OCI-LY3 (cell line): ENCODE results near the gene ABCB4.

Experiments used
- H2AFZ ChIP-seq: fragments of 200-600, 300-600 bp; shearing (Covaris generic); 2 replicates; pipeline ENCODE4 v1.6.0; 2014; ENCODE audit warnings: antibody characterized with exemption, low read depth, low read length
- H3K27ac ChIP-seq: fragments of 200-600, 300-600 bp; sonication (generic); 2 replicates; pipeline ENCODE4 v1.5.1; 2014; ENCODE audit warnings: mild to moderate bottlenecking, low read length, moderate library complexity, mixed read lengths
- H3K27me3 ChIP-seq: fragments of 200-600, 300-600 bp; sonication (generic); 2 replicates; pipeline ENCODE4 v1.6.1; 2014; ENCODE audit warnings: low read depth, low read length, mixed read lengths
- H3K36me3 ChIP-seq: fragments of 200-600, 300-600 bp; sonication (generic); replicated peaks from 2 replicates; pipeline ENCODE3; 2014; ENCODE audit warnings: low read depth, low read length, mixed read lengths
- H3K4me1 ChIP-seq: fragments of 300-600, 200-600 bp; sonication (generic); 2 replicates; pipeline ENCODE4 v1.6.1; 2014; ENCODE audit warnings: low read length, mixed read lengths
- H3K4me2 ChIP-seq: fragments of 200-600, 300-600 bp; sonication (generic); 2 replicates; pipeline ENCODE4 v1.6.1; 2014; ENCODE audit warnings: low read length, mixed read lengths
- H3K4me3 ChIP-seq: fragments of 300-600, 200-600 bp; sonication (generic); 2 replicates; pipeline ENCODE4 v1.5.1; 2014; ENCODE audit warnings: antibody characterized with exemption, mild to moderate bottlenecking, low read length, moderate library complexity
- H3K79me2 ChIP-seq: fragments of 300-600, 200-600 bp; shearing (Covaris generic); 2 replicates; pipeline ENCODE4 v1.6.1; 2014; ENCODE audit warnings: mild to moderate bottlenecking, low read length, mixed read lengths
- H3K9ac ChIP-seq: fragments of 300-600, 200-600 bp; shearing (Covaris generic); 2 replicates; pipeline ENCODE4 v1.6.0; 2014; ENCODE audit warnings: mild to moderate bottlenecking, low read length, moderate library complexity
- H3K9me3 ChIP-seq: fragments of 200-600, 300-600 bp; shearing (Covaris generic); 2 replicates; pipeline ENCODE4 v1.6.1; 2014; ENCODE audit warnings: low read length, mixed read lengths; ENCODE audit not compliant: insufficient read depth
- H4K20me1 ChIP-seq: fragments of 200-600, 300-600 bp; sonication (generic); 2 replicates; pipeline ENCODE4 v1.6.1; 2016; ENCODE audit warnings: low read length, mixed read lengths; ENCODE audit not compliant: insufficient read depth
- EZH2phosphoT487 ChIP-seq: fragments of 200-600 bp; shearing (Covaris generic); IDR thresholded peaks from 2 replicates; pipeline ENCODE4 v1.6.1; 2018; ENCODE audit warnings: antibody characterized with exemption, mixed run types, low read depth
- TF ChIP-seq, protein P1 (sequence below): fragments of 200-600, 300-600 bp; sonication (generic); IDR thresholded peaks from 2 replicates; pipeline ENCODE4 v1.5.1; 2014; ENCODE audit warnings: antibody characterized with exemption, low read length, low read depth

The ABCB4 gene

DNA sequence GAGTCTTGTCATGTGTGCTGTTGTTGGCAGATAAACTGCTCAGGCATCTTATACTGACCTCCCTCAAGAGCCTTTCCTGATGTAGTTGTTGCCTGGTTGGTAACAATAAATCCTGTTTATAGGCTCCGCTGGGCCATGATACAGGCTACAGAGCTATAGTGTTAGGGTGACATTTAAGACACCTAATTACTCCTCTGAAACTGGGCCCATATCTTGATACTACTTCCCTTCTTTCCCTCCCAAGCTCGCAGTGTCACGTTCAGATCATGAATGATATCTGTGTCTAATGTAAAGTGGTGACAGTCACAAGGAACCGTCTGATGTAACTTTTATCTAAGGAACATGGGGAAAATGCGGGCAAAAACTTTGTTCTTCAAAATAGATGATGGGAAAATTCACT is 94.6 kb downstream of the ABCB4 start:
- Histone ChIP-seq H3K27ac (no peak overlapping the region), H3K79me2 (no peaks in the 10 kb centered on the region), H4K20me1 (no peaks in the 10 kb centered on the region), H3K4me3 (no peak overlapping the region), H3K4me1 (no peaks in the 10 kb centered on the region), H3K27me3 (no peaks in the 10 kb centered on the region), H2AFZ (no peak overlapping the region), H3K4me2 (no peak overlapping the region), H3K9ac (no peak overlapping the region), H3K36me3 (no peaks in the 10 kb centered on the region), H3K9me3 (no peaks in the 10 kb centered on the region; the same call in 1 of the 2 replicates)
- TF ChIP-seq, protein P1, sequence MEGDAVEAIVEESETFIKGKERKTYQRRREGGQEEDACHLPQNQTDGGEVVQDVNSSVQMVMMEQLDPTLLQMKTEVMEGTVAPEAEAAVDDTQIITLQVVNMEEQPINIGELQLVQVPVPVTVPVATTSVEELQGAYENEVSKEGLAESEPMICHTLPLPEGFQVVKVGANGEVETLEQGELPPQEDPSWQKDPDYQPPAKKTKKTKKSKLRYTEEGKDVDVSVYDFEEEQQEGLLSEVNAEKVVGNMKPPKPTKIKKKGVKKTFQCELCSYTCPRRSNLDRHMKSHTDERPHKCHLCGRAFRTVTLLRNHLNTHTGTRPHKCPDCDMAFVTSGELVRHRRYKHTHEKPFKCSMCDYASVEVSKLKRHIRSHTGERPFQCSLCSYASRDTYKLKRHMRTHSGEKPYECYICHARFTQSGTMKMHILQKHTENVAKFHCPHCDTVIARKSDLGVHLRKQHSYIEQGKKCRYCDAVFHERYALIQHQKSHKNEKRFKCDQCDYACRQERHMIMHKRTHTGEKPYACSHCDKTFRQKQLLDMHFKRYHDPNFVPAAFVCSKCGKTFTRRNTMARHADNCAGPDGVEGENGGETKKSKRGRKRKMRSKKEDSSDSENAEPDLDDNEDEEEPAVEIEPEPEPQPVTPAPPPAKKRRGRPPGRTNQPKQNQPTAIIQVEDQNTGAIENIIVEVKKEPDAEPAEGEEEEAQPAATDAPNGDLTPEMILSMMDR: no peak
- TF ChIP-seq EZH2phosphoT487: no peak

DNA sequence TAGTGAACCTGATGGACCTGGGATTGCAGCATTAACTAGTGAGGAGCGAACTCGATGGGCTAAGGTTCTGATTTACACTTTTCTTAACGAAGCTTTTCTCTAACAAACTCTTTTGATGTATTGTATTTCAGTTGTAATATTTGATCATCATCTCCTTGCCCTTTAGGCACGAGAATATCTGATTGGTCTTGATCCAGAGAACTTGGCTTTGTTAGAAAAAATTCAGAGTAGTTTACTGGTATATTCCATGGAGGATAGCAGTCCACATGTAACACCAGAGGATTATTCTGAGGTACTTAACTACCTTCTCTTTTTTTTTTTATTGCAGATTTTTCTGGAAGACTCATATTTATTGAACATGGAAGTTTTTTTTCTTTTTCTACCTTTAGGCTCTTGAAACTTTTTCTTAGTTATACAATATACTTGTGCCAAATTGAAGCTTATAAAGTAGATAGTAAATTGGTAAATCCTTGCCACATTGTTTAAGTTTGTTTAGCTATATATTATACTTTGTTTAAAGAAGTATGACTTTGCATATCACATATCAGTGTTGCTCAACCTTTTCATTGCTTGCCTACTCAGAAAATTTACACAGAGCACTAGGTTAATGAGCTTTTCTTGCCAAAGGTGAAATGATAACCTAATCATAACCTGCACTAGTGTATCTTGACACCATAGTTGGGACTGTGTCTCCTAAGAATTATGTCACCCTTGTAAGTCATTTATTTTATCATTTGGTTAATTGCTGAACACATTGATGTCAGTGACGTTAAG is 99.6 kb downstream of the ABCB4 start:
- Histone ChIP-seq H3K9me3 (no peaks in the 10 kb centered on the region), H3K36me3 (no peaks in the 10 kb centered on the region), H3K79me2 (no peaks in the 10 kb centered on the region), H3K4me1 (peaks cover 6% of the 10 kb centered on the region; the same call in 1 of the 2 replicates), H3K4me2 (no peak overlapping the region), H3K4me3 (no peak overlapping the region), H3K27ac (no peak overlapping the region), H4K20me1 (no peaks in the 10 kb centered on the region), H3K9ac (no peak overlapping the region), H2AFZ (no peak overlapping the region), H3K27me3 (no peaks in the 10 kb centered on the region)
- no peak for TF ChIP-seq EZH2phosphoT487
- TF ChIP-seq, protein P1: no peak

DNA sequence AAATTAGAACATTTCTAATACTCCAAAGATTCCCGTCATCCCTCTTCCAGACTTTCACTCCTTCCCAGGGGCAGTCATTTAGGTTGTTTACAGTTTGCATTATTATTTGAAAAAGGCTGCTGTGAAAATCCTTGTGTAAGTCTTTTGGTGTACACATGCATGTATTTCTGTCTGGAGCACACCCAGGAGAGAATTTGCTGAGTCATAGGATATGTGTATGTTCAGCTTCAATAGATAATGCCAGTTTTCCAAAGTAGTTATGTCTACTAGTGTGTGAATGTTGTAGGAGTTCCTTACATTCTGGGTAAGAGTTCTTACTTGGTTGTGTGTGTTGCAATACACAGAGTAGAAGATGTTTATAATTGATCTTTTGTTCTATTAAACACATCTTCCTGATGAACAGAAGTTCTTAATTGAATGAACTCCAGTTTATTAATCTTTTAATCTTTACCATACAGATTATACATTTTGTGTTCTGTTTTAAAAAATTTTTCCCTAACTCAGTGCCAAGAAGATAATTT is 104.8 kb downstream of the ABCB4 start:
- no peaks in the 10 kb centered on the region for H3K9me3 ChIP-seq
- H3K27me3 ChIP-seq: no peaks in the 10 kb centered on the region
- no peaks in the 10 kb centered on the region for H4K20me1 ChIP-seq
- no peak overlapping the region for H3K27ac ChIP-seq
- peaks cover 2% of the 10 kb centered on the region for H3K36me3 ChIP-seq
- no peaks in the 10 kb centered on the region for H3K79me2 ChIP-seq
- peaks cover 6% of the 10 kb centered on the region; the same call in 1 of the 2 replicates for H3K4me1 ChIP-seq
- H3K4me2 ChIP-seq: no peak overlapping the region
- no peak overlapping the region for H3K4me3 ChIP-seq
- TF ChIP-seq EZH2phosphoT487: no peak
- TF ChIP-seq, protein P1: no peak
- H2AFZ ChIP-seq: no peak overlapping the region
- H3K9ac ChIP-seq: no peak overlapping the region

DNA sequence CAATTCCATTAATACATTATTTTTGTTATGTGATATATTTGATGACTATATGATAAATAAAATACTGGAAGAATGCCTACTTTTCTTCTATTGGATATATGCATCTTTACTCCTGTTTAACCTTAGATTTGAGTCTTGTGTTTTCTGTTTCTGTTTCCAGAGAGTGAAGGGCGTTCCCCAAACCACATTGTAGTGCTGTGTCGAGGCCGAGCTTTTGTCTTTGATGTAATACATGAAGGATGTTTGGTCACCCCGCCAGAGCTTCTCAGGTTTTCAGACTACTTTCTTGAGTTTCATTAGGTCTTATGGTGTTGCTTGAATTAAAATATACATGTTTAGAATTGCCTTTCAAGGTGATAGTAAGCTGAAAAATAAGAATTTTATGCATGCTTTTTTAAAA is 106.3 kb downstream of the ABCB4 start:
- H3K79me2 ChIP-seq: no peaks in the 10 kb centered on the region
- no peak overlapping the region for H3K4me2 ChIP-seq
- H3K9me3 ChIP-seq: no peaks in the 10 kb centered on the region
- H3K9ac ChIP-seq: no peak overlapping the region
- TF ChIP-seq EZH2phosphoT487: no peak
- TF ChIP-seq, protein P1: no peak
- peaks cover 2% of the 10 kb centered on the region for H3K36me3 ChIP-seq
- H4K20me1 ChIP-seq: no peaks in the 10 kb centered on the region
- H3K4me3 ChIP-seq: no peak overlapping the region
- no peak overlapping the region for H2AFZ ChIP-seq
- H3K27ac ChIP-seq: no peak overlapping the region
- no peaks in the 10 kb centered on the region for H3K27me3 ChIP-seq
- peaks cover 2% of the 10 kb centered on the region; the same call in 1 of the 2 replicates for H3K4me1 ChIP-seq
